GM18861 (cell line): ENCODE data around the gene CYCS.
A peak's percentile ranks its signal among the peaks of the same experiment; 100 is the strongest.

ENCODE experiments used
- ATAC-seq: cut with Tn5 transposase; IDR thresholded peaks from one replicate; pipeline ENCODE4 v1.9.1; 2021; ENCODE audit not compliant: unreplicated experiment

CYCS gene

GRCh38 chr7:25125137-25125946, at the start of gene CYCS:
Gene CYCS, minus strand, starts transcription at chr7:25125260. Its CDS starts 1,141 bp downstream, at chr7:25124119.
- ATAC-seq, result peak; percentile 92

GRCh38 chr7:25173184-25173583, 48.1 kb upstream of the CYCS start:
- no peak for ATAC-seq

GRCh38 chr7:25171516-25171915, 46.5 kb upstream of the CYCS start:
- ATAC-seq, result no peak

- ATAC-seq, result no peak
Observed at GRCh38 chr7:25171071-25171470, 46.0 kb upstream of the CYCS start.

- no peak for ATAC-seq
Observed at GRCh38 chr7:25169683-25170082, 44.6 kb upstream of the CYCS start.

GRCh38 chr7:25168145-25168544, 43.1 kb upstream of the CYCS start:
- no peak for ATAC-seq

GRCh38 chr7:25167262-25167843, 42.3 kb upstream of the CYCS start:
- no peak for ATAC-seq

- peak; percentile 49 for ATAC-seq
Observed at GRCh38 chr7:25159983-25160596, 35.0 kb upstream of the CYCS start.

GRCh38 chr7:25158966-25159365, 33.9 kb upstream of the CYCS start:
- no peak for ATAC-seq

GRCh38 chr7:25151773-25152172, 26.7 kb upstream of the CYCS start:
- no peak for ATAC-seq

GRCh38 chr7:25149836-25150235, 24.8 kb upstream of the CYCS start:
- no peak for ATAC-seq

GRCh38 chr7:25148772-25149575, 23.9 kb upstream of the CYCS start:
- no peak for ATAC-seq

GRCh38 chr7:25143763-25144162, 18.7 kb upstream of the CYCS start:
- no peak for ATAC-seq

GRCh38 chr7:25139536-25139935, 14.5 kb upstream of the CYCS start:
- ATAC-seq, result no peak

- no peak for ATAC-seq
Observed at GRCh38 chr7:25134358-25135010, 9.4 kb upstream of the CYCS start.

GRCh38 chr7:25132430-25132829, 7.4 kb upstream of the CYCS start:
- no peak for ATAC-seq

GRCh38 chr7:25126751-25127150, 1.7 kb upstream of the CYCS start:
- no peak for ATAC-seq

- no peak for ATAC-seq
Observed at GRCh38 chr7:25124465-25125136, 459 bp downstream of the CYCS start.

GRCh38 chr7:25122373-25122772, 2.7 kb downstream of the CYCS start:
- ATAC-seq, result no peak

GRCh38 chr7:25121599-25121998, 3.5 kb downstream of the CYCS start:
- ATAC-seq, result no peak
